Stimulated activated CD8-positive, alpha-beta memory T cell treated with anti-CD3 and anti-CD28 coated beads, Interleukin-2, amount 100 ng/mL, for 1 hour (primary cell): ENCODE data around the gene FEZ2.

Source experiments
- DNase-seq, 2 donors: peaks; one replicate each; pipeline ENCODE4 v3.0.0-alpha.2; 2020; ENCODE audit warnings: low read depth in 2 of 2

FEZ2 gene

DNA sequence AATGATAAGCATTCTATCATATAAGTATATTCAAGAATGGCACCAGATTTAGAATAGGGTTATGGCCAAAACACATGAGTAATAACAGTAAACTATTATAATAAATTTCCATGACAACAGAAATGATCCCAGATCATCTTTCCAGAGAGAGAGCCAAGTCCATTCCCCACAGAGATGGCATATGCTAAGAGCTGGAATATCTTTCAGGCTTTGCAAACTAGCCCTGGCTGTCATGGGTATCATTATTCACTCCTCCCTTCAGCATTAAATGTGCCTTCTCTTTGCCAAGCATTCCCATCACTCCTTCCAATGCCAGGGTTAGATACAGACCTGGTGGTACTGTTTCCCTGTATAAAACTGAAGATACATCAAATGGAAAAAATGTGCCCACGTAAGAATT lies 10.9 kb downstream of the FEZ2 start:
- DNase-seq: no peak

DNA sequence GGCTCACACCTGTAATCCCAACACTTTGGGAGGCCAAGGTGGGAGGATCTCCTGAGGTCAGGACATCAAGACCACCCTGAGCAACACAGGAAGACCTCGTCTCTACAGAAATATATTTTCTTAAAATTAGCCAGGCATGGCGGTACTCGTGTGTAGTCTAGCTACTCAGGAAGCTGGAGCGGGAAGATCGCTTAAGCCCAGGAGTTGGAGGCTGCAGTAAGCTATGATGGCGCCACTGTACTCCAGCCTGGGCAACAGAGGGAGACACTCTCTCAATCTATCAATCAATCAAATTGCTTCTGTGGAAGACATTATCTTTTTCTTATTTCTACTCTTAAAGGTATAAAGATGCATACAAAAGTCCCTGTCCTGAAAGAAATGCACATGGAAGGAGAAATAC lies 11.3 kb downstream of the FEZ2 start:
- DNase-seq: no peak

DNA sequence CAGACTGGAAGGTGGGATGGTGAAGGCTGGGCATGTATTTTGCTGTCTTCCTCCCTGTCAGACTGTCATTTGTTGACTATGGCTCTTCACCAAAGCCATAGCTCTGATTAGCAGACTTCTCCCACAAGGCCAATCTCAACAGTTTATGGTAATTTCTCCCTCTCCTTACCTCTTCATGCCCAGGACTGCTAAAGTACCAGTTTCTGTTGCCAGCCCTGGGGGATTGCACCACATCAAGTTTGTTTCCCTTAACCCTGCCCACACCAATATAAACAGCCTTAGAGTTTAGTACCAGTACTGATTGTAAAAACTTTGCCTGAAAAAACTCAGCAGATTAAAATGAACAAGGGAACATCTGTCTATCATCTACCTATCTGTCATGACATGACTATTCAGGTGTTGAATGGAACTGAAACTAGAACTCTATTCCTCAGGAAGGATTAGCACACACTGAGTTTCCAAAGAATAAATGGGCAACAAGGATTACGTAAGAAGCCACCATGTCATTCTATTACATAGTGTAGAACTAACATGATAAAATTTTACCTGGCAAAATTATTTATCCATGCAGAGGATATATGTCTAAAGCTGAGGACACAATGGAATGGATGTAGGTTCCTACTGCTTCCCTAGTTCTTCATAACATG lies 13.7 kb downstream of the FEZ2 start:
- DNase-seq: no peak

DNA sequence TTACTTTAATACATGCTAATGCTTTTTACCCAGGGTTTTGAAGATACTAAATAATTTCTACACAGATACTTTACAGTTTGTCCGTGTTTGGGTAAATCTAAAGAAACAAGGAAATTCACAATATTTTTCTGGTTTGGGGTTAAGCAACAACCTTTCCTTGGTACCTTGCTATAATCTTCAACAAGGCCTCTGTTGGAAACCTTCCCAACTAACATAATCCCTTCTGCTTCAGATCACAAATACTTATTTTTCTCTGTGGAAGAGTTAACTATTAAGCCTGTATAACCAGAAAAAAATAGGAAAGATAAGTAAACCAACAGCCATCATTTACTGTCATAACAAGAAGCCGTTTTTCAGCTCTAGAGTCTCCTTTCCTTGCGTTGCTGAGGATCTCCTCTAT lies 15.0 kb downstream of the FEZ2 start:
- no peak for DNase-seq

- no peak for DNase-seq
Measured at GRCh38 chr2:36582538-36582937, 15.4 kb downstream of the FEZ2 start.

GRCh38 chr2:36579297-36579664 lies 18.7 kb downstream of the FEZ2 start:
- DNase-seq: no peak

DNA sequence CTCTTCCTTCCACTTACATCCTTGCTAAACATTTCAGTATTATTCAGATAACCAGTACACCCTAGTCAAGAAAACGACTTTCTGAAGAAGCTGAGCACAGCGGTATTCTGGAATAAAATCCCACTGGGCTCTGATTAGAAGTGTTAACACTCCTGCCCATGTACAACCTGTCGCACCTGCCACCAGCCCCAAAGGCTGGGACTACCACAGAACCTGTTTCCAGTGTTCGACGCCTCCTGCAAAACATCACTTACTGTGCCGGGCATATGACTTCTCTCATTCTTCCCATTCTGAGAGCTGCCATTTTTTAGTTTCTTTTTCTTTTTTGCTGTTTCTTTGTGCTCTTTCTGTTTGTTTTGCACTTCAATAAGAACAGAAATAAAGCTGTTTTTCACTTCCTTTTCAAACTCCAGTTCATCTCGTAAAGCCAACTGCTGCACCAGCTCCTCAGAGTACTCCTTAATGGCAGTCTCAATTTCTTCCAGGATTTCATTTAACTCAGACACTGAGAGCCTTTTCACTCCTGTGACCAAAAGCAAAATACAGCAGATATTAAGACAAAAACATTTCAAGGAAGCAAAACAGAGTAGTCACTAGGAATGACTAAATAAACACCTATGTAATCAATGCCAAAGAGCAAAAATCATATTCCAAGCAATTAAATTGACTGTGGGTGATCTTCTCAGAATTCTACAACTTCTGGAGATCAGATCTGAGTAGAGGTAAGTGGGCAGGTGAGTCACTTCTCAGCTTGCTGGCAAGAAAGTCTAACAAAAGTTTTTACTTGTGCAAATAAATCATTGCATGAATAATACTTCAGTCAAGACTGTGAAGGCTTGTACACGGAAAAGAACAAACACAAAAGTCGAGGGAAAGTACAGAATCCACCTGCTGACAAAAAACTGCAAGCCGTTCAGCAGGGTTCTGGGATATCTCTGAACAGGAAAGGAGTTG lies 19.3 kb downstream of the FEZ2 start:
- no peak for DNase-seq

DNA sequence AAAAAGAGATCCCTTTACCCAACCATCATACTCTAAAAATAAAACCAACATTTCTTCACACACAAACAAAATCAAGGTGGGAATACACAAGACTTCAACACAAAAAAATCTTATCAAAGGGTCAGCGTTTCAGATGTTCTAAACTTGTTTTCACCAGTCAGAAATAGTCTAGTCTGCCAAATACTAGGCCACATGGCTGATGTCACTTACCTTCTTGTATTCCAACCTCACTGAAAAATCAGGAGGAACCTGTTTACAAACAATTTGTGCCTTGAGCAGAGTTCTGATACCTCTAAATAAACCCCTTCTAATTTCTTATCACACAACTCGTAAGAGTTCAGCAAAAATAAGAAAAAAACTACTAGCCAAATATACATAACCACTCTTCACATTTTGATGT lies 20.1 kb downstream of the FEZ2 start:
- no peak for DNase-seq

DNA sequence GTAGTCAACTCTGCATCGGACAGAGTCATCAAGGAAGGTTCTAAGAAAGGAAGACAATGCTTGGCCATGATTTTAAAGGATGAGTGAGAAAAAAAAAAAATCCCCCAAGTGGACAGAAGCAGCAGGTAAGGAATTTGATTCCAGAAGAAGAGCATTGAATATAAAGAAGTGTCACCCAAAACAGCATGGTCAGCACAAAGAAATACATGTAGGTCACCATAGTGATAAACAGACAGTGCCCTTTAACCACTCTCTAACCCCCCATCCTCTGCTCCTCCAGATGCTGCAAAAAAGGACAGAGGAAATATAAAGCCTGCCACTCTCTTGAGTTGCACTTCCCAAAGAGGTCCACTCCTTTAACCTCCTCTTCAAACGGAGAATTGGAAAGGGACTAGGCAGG lies 23.4 kb downstream of the FEZ2 start:
- no peak for DNase-seq

- DNase-seq: no peak
Measured at GRCh38 chr2:36573165-36573564, 24.8 kb downstream of the FEZ2 start.

DNA sequence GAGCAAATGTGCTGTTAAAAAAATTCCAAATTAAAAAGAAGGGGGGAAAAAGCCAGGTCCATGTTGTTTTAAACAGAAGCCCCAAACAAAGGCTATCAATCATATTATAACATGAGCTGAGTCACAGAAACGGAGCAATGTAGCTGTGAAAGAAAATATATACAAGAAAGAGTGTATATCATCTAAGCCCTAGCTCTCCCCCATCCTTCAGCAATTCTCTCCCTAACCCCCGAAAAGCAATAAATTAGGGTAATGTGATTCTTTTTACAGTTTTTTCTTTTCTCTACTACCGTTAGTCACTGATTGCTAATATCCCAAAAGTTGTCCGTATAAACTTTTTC lies 25.3 kb downstream of the FEZ2 start:
- no peak for DNase-seq

GRCh38 chr2:36572054-36572718 lies 25.8 kb downstream of the FEZ2 start:
- DNase-seq: no peak

GRCh38 chr2:36570416-36570815 lies 27.6 kb downstream of the FEZ2 start:
- DNase-seq: no peak

DNA sequence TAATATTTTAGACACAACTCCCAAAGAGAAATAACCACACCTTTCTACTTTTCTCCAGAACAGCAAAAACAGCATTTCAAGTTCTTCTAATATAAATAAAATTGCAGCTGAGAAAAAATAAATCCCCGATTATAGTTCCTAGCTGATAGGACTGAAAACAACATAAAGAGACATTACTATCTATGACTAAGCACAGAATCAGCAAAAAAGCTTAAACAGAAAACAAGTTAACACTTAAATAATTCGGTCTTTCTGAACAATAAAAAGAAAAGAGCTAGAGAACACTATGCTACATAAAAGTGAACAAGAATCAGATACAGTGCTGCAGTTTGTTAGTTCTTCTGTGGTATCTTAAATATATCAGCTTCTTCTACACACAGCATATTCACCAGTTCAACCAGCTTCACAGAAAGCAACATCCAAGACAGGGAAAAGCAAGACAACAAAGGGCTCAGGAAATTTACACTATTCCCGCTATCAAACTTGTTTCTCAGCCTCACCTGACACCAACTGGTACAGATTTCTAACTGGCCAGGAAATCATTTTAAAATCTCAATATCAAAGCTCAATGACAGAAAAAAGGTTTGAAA lies 28.6 kb downstream of the FEZ2 start:
- DNase-seq: no peak

- DNase-seq: no peak
Measured at GRCh38 chr2:36568516-36569246, 29.3 kb downstream of the FEZ2 start.

DNA sequence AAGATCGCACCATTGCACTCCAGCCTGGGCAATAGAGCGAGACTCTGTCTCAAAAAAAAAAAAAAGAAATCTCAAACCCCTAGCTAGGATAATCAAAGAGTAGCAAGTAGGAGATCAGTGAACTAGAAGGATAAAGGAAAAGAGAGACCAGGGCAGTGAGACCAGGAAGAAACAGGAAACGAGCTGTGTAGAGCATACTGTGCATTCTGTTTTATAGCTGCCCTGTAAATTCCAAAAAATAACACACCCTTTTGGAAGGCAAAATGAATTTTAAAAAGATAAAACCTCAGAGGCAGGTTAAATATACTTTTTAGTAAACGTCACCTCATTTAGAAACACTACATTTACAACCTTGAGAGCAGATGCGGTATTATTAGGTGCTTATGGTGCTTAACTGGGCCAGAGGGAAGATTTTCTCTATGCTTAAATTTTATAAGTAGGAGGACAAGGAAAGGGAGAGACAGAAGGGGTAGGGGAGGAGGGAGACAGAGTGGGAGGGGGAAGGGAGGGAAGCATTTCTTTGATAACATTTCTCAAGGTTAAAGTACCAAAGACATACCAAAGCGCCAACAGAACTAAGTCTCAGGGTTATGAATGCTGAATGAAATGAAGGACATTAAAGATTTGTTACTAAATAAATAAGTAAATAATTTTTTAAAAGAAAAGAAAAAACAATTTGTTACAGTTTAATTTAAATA lies 30.1 kb downstream of the FEZ2 start:
- no peak for DNase-seq

DNA sequence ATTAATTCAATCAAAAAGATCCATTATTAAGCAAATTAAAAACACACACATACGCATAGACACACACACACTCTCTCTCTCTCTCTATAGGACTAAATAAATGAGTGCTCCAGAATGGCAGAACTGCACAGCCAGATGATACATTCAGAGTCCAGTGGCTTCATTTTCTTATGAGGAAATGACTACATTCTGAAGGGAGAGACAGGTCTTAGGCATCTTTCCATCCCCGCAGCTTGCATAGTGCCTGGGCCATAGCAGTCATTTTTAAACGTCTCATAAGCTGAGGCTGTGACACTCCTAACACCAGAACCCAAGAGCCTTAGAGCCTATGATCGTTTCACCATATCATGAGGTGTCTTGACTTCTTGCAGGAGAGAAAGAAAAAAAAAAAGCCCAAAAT lies 31.1 kb downstream of the FEZ2 start:
- no peak for DNase-seq

DNA sequence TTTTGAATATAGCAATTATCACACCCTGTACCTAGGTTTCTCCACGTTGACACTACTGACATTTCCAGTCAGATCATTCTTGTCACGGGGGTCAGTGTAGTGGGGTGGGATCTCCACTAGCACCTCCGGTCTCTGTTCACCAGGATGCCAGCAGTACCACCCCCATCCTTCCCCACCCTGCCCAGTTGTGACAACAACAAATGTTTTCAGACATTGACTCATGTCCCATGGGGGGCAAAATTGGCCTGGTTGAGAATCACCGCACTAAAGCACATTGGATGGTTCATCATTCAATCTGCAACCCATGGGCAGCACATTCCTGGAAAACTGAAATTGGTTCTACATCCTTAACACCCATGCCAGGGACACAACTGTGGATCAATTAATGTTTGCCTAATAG lies 32.3 kb downstream of the FEZ2 start:
- no peak for DNase-seq

DNA sequence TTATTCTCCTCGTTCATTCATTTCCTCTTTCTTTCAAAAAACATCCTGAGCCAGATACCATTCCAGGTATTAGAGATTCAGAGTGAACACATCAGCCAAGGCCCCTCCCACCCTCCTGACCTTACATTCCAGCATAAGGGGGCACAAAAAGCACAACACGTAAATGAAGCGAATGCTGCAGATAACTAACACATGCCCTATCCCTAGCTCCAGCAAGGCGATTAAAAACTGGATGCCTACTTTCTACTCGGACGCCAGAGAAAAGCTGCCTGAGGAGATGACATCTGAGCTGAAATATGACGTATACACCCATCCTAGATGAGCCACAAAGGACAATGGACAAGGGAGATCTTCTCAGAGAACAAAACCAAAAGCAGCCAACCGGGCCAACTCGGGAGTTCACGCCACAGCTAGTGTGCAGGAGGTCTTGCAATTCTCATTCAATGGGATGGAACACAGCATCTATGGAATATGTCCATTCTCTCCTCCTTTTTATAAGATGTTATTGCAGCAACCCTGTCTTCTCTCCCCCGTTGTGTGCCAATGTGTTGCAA lies 33.5 kb downstream of the FEZ2 start:
- DNase-seq: no peak

DNA sequence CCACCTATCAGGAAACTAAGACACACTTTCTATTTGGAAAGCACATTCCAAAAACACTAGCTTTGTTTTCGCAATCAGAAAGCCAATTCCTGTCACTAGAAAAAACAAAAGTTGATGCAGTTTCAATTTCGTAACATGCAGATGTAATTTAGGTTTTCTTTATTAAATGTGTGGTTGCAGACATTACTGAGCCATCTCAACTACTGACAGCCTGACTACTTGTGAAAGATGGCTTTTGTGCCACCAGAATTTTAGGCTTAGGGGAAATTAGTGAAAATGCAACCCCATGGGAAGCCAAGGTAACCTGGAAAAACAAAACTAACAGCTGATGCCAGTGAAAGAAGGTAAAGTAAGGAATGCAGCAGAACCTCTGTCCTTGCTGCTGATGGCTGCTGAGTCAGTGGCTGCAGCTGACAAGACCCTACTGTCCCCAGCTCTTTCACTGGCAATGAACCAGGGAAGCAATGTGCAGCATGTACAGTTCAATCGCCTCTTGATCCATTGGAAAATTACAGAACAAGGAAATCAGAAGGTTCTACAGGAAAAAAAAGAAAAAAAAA lies 34.9 kb downstream of the FEZ2 start:
- no peak for DNase-seq

- DNase-seq: no peak
Measured at GRCh38 chr2:36562240-36562639, 35.7 kb downstream of the FEZ2 start.
